ENCODE data around the gene ST3GAL5. TPM values are rescaled to one million over a fixed set of nuclear protein-coding genes. Genes with fewer than 3 reads are reported as not detected.

Gene ST3GAL5
- total and polyA plus RNA-seq, 2 of the 8 experiments (the other 6 are each of a cell fraction or from before 2014, with no cell fraction given), result 1.9 to 4.5 TPM

- Histone ChIP-seq H3K14ac (ENCODE audit: insufficient read length) (no peak overlapping the region), H3K4me1 (replicated peaks in 1 of 4; ENCODE audit: control insufficient read depth in 3 of 4, insufficient read depth in 4 of 4, low read length in 3 of 4) (no peaks in the 10 kb centered on the region), H3K4me2 (ENCODE audit: insufficient read depth in 1 of 2, low read depth in 2 of 2, low read length in 2 of 2) (no peak overlapping the region), H3K4me3 (ENCODE audit: extremely low read depth in 1 of 4, insufficient read depth in 2 of 4, low read depth in 3 of 4, low read length in 4 of 4) (no peak overlapping the region), H3K9ac (replicated peaks in 1 of 4; ENCODE audit: extremely low read depth in 1 of 4, low read depth in 3 of 4, low read length in 3 of 4) (no peak overlapping the region), H3K79me2 (ENCODE audit: control insufficient read depth in 1 of 2, insufficient read depth in 2 of 2, low read length in 2 of 2) (no peaks in the 10 kb centered on the region), H4K20me1 (replicated peaks in 1 of 2; ENCODE audit: control insufficient read depth in 1 of 2, insufficient read depth in 2 of 2, low read length in 2 of 2) (peaks cover 0 to 1% of the 10 kb centered on the region in 2 experiments), H2BK12ac (ENCODE audit: low read depth, low read length) (no peak overlapping the region), H2BK5ac (ENCODE audit: low read depth, low read length) (no peak overlapping the region), H3K79me1 (ENCODE audit: low read depth, low read length) (no peaks in the 10 kb centered on the region), H3K27me3 (replicated peaks in 1 of 4; ENCODE audit: control insufficient read depth in 3 of 4, extremely low read depth in 1 of 4, insufficient read depth in 3 of 4, low read length in 3 of 4) (no peaks in the 10 kb centered on the region), H3K9me3 (ENCODE audit: insufficient read depth in 2 of 2, low read depth in 1 of 2, low read length in 1 of 2) (no peaks in the 10 kb centered on the region), H3K23me2 (ENCODE audit: low read depth, low read length) (no peaks in the 10 kb centered on the region), H3K23ac (ENCODE audit: insufficient read length) (no peak overlapping the region), H2BK120ac (replicated peaks; ENCODE audit: low read depth, low read length) (no peak overlapping the region), H2BK20ac (ENCODE audit: low read length) (no peak overlapping the region), H3K56ac (replicated peaks; ENCODE audit: insufficient read length, low read depth, low read length) (no peak overlapping the region), H2AFZ (ENCODE audit: low read length) (no peak overlapping the region), H4K8ac (ENCODE audit: extremely low read depth, insufficient read depth, low read length) (no peak overlapping the region), H3K18ac (ENCODE audit: extremely low read depth, low read length) (no peak overlapping the region), H4K91ac (replicated peaks; ENCODE audit: insufficient read length, low read length) (no peak overlapping the region), H4K5ac (ENCODE audit: insufficient read length, low read depth, low read length) (no peak overlapping the region), H3K4ac (replicated peaks; ENCODE audit: insufficient read length, low read depth, low read length) (no peak overlapping the region), H2AK5ac (ENCODE audit: low read depth, low read length) (no peak overlapping the region), H2BK15ac (ENCODE audit: low read length) (no peak overlapping the region), H3K27ac (ENCODE audit: low read depth, low read length) (no peak overlapping the region), H3K36me3 (ENCODE audit: control insufficient read depth in 2 of 4, insufficient read depth in 4 of 4, low read length in 3 of 4) (no peaks in the 10 kb centered on the region)
- 92% methylated on average over 9 of the region's 9 CpGs; no CpG with 5 or more reads in 1 of the 2 experiments for WGBS, 2 experiments (ENCODE audit: extremely low coverage in 1 of 2, insufficient coverage in 1 of 2, insufficient read length in 1 of 2, insufficient replicate concordance in 2 of 2, low coverage in 1 of 2, low lambda C conversion rate in 2 of 2, missing lambda C conversion rate in 1 of 2)
- no peak for DNase-seq (ENCODE audit: low read depth in 1 of 2, low spot score in 2 of 2)
- ChIA-PET POLR2A (ENCODE audit: partially characterized antibody) (no interaction called here), CTCF (ENCODE audit: partially characterized antibody) (interaction anchor here (0.6 to 1.4 kb wide), 3 partner anchors 17 to 542 kb away, joined by 3 to 4 read pairs (median 4); no protein-coding TSS in a partner anchor)
- no peak for FAIRE-seq
- no peak for TF ChIP-seq JUN (IDR thresholded peaks at IDR 0.05; ENCODE audit: low read depth, low read length)
- no peak for TF ChIP-seq KDM4A (IDR thresholded peaks at IDR 0.05; ENCODE audit: low read depth, low read length, severe bottlenecking)
- no peak for TF ChIP-seq E2F6 (IDR thresholded peaks at IDR 0.05)
- TF ChIP-seq GTF2F1 (IDR thresholded peaks at IDR 0.05; ENCODE audit: borderline replicate concordance, low read depth, low read length), result no peak
- TF ChIP-seq FOSL1 (IDR thresholded peaks at IDR 0.05; ENCODE audit: insufficient read depth, low read depth, low read length), result no peak
- no peak for TF ChIP-seq SIN3A (conservative IDR thresholded peaks at IDR 0.05 in 1 of 2, IDR thresholded peaks at IDR 0.05 in 1 of 2; ENCODE audit: low read depth in 1 of 2, low read length in 2 of 2)
- no peak for TF ChIP-seq MAX (IDR thresholded peaks at IDR 0.05)
- no peak for TF ChIP-seq USF2 (IDR thresholded peaks at IDR 0.05; ENCODE audit: low read length)
- no peak for TF ChIP-seq CTBP2 (IDR thresholded peaks at IDR 0.05; ENCODE audit: borderline replicate concordance, insufficient read depth, insufficient read length, low read length)
- TF ChIP-seq CHD2 (IDR thresholded peaks at IDR 0.05; ENCODE audit: low read length), result no peak
- TF ChIP-seq NANOG (IDR thresholded peaks at IDR 0.05; ENCODE audit: insufficient read depth, low read depth, low read length, poor library complexity, severe bottlenecking), result no peak
Observed at GRCh38 chr2:85907671-85908157, 18.9 kb upstream of the ST3GAL5 start.

Measured in H1 (cell line).